RPMI8226 (cell line): ENCODE data around the gene YARS1.
A peak's percentile ranks its signal among the peaks of the same experiment; 100 is the strongest.

ENCODE experiments used
- DNase-seq: peaks from one replicate; pipeline ENCODE4 v3.0.0-alpha.2; 2015

The YARS1 gene

GRCh38 chr1:32761253-32761877 is 55.8 kb downstream of the YARS1 start:
- DNase-seq = peak; percentile 74

DNA sequence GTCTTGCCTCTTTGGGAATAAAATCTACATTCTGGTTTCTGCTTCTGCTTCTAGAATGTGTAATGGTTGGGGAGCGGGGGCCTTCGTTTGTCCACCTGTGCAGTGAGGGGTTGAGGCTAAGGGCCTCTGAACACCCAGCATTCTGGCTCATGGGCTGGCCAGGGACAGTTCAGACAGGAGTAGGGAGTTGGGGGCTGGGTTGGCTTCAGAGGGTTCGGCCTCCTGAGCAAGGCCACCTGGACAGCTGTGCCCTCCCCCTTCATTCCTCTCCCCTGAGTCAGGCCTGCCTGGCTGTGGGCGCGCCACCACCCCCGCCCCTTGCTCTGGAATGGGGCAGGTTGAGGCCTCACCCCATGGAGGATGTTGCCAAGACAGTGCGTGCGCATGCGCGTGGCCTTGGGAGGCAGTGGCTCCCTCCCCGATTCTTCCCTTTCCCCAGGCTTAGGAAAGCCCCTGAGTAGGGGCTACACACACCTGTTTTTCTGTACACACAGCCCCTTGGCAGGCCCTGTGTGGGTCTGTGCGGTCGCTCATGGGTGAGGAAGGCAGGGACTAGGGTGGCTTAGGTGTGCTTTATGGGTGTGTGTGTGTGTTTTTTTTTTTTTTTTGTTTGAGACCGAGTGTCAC is 57.0 kb downstream of the YARS1 start:
- no peak for DNase-seq

GRCh38 chr1:32759521-32759981 is 57.6 kb downstream of the YARS1 start:
- DNase-seq = no peak

DNA sequence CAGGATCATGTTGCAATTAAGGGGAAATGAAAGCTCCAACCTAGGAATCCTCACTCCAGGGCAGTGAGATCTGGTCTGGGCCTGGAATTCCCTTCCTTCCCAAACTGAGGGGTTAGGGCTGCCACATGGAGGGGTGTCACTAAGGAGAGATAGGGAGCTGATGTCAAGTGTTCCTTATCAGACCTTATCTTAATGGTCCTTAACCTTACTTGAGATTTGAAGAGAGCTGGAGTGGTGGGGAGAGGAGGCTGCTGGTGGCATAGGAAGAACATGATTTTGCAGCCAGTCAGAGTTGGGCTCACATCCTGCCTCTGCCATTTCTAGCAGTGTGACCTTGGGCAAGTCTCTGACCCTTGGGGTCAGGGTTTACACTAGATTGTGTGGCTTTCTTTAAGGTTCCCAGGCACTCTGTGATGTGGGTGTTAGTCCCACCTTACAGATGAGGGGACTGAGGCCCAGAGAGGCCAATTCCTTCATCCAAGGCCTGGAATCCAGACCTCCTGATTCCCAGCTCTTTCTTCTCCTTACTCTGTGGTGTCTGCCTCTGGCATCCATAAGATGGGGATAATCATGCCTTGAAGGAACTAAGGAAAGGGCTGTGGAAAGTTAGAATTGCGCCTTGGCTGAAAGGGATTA is 58.2 kb downstream of the YARS1 start:
- DNase-seq = no peak

GRCh38 chr1:32758177-32758794 is 58.9 kb downstream of the YARS1 start:
- no peak for DNase-seq

- DNase-seq = no peak
Observed at GRCh38 chr1:32757213-32757895, 59.8 kb downstream of the YARS1 start.

DNA sequence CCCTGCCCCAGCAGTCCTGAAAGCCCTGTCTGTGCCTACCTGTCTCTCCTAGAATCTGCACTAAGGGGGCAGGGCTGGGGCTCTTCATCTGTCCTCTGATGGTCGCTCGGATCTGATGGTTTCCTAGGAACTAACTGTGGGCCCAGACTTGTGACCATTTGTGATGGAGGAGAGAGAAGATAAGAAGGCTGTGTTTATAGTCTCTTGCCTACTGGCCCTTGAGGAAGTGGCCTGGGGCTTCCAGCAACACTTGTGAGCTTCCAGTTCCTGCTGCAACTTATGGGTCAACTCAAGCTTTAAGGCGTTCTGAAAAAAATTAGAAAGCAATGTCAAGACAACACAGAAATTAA is 61.4 kb downstream of the YARS1 start:
- no peak for DNase-seq

DNA sequence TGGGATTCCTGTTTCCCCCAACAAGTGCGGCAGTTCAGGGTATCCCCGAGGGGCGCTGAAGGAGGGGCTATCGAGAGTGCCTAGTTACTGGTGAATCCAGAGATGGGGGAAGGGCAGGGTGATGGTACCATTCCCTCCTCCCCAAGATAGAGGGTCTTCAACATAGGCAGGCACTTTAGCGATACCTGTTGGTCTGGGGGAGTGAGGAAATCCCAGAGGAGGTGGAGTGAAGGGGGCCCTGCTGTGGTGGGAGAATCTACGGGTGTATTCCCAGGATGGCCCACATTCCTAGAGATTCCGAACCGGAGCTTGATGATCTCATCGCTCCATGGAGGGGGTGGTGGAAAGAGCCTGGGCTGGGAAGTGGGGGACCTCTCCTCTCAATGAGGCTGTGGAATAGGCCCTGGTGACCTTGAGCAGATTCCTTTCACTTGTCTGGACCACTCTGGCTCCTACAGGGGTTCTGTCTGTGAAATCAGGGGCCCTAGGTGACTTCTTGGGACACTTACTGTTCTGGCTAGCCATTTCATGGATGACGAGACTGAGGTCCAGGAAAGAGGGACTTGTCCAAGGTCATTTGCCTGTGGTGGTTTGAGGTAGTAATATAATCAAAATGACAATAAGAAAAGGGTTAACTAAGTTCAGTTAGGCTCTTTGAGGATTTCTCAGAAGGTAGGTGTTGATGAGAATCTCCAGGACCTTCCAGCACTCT is 61.9 kb downstream of the YARS1 start:
- DNase-seq = no peak

- DNase-seq = no peak
Observed at GRCh38 chr1:32754317-32755097, 62.7 kb downstream of the YARS1 start.

DNA sequence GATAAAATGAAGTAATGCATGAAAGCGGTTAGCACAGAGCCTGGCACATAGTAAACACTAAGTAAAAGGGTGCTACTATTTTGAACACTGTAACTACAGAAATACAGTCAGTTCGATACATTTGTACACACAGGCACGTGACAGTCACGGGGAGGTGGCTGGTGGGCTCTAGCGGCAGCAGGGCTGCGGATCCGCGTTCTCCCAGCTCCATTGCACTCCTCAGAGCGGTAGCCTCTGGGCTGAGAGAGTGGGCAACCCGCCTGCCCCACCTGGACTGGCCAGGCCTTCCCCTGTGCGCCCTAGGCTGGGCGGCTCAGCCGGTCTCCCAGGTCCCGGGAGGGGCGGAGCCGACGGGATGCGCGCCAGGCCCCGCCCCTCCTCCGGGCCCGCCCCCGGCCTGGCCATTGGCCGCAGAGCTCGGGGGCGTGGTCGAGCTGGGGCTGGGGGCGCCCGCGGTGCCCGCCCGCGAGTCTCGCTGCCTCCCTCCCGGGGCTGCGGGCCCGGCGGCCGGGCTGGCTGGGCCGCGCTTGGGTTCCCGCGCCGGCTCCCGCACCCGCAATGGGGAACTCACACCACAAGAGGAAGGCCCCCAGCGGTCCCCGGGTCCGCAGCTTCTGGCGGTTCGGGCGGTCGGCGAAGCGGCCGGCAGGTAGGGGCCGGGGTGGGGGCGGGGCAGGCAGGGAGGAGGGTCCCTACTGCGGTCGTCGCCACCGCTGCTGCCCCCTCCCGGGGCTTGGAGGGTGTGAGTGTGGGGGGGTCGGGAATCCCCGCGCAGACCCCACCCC is 63.4 kb downstream of the YARS1 start:
- peak; percentile 84 for DNase-seq

- no peak for DNase-seq
Observed at GRCh38 chr1:32749771-32750170, 67.4 kb downstream of the YARS1 start.

GRCh38 chr1:32749332-32749731 is 67.8 kb downstream of the YARS1 start:
- DNase-seq = no peak

- DNase-seq = no peak
Observed at GRCh38 chr1:32748926-32749325, 68.2 kb downstream of the YARS1 start.

- no peak for DNase-seq
Observed at GRCh38 chr1:32748348-32748747, 68.8 kb downstream of the YARS1 start.

- DNase-seq = no peak
Observed at GRCh38 chr1:32746130-32746529, 71.0 kb downstream of the YARS1 start.

DNA sequence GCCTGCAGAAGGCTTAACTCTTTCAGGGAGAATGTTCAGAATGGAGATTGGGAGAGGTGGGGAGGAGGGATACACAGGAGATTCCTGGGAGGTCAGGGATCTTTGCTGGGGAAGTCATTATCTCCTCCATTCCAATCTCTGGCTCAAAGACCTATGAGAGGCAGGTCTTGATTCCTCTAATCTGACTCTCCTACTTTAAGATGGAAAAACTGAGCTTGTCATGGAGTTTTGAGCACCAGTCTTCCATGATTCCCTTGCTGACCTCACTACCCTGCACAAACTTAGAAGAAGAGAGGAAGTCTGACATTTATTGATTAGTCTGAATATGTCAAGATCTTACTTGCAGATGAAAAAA is 73.1 kb downstream of the YARS1 start:
- no peak for DNase-seq

GRCh38 chr1:32743380-32744070 is 73.6 kb downstream of the YARS1 start:
- DNase-seq = no peak

GRCh38 chr1:32742956-32743355 is 74.2 kb downstream of the YARS1 start:
- DNase-seq = peak; percentile 60

- DNase-seq = peak; percentile 78
Observed at GRCh38 chr1:32742199-32742947, 74.8 kb downstream of the YARS1 start.
